Neuron (in vitro differentiated cells): ENCODE measurements around the gene SLC11A1.

ENCODE experiments used
- H2AFZ ChIP-seq: one replicate; pipeline ENCODE4 v1.6.1; 2013; ENCODE audit warnings: low read depth, mild to moderate bottlenecking, inconsistent platforms, low read length, moderate library complexity
- H3K27me3 ChIP-seq: one replicate; pipeline ENCODE4 v1.6.1; 2013; ENCODE audit warnings: low read length; ENCODE audit not compliant: insufficient read depth
- H3K36me3 ChIP-seq: one replicate; pipeline ENCODE4 v1.6.1; 2013; ENCODE audit warnings: low read length; ENCODE audit not compliant: insufficient read depth
- H3K4me1 ChIP-seq: one replicate; pipeline ENCODE4 v1.6.1; 2013; ENCODE audit warnings: low read length; ENCODE audit not compliant: insufficient read depth
- H3K4me3 ChIP-seq: 2 replicates; pipeline ENCODE4 v1.5.1; 2013; ENCODE audit warnings: mild to moderate bottlenecking, low read length, moderate library complexity
- H3K9me3 ChIP-seq: one replicate; pipeline ENCODE4 v1.6.1; 2013; ENCODE audit warnings: low read length

SLC11A1 gene

DNA sequence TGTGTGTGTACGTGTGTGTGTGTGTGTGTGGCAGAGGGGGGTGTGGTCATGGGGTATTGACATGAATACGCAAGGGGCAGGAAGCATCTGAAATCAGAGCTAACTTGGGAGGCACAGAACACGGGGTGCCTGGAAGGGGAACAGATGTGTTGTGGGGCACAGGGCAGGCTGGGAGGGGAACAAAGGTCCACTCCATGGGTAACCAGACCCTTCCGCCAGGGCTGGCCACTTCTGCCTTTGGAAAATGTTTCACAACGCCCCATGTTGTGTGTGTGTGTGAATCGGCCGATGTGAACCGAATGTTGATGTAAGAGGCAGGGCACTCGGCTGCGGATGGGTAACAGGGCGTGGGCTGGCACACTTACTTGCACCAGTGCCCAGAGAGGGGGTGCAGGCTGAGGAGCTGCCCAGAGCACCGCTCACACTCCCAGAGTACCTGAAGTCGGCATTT lies at the start of gene SLC11A1:
Gene SLC11A1, plus strand, starts transcription at position 358 of the 451 bp plus-strand sequence. CDS start 96 bp downstream, outside the sequence.
- Histone ChIP-seq H3K27me3 (peaks cover 14% of the 10 kb centered on the region), H3K9me3 (no peaks in the 10 kb centered on the region), H3K4me3 (no peak within 1 kb of the TSS), H3K4me1 (no peaks in the 10 kb centered on the region), H3K36me3 (no peaks in the 10 kb centered on the region), H2AFZ (no peak within 1 kb of the TSS)

GRCh38 chr2:218332288-218332687 lies 49.8 kb upstream of the SLC11A1 start:
- H3K27me3 ChIP-seq, result peaks cover 33% of the 10 kb centered on the region
- no peaks in the 10 kb centered on the region for H3K9me3 ChIP-seq
- no peak overlapping the region for H2AFZ ChIP-seq
- H3K36me3 ChIP-seq, result no peaks in the 10 kb centered on the region
- no peaks in the 10 kb centered on the region for H3K4me1 ChIP-seq
- no peak overlapping the region for H3K4me3 ChIP-seq

GRCh38 chr2:218332920-218333645 lies 49.0 kb upstream of the SLC11A1 start:
- H2AFZ ChIP-seq, result no peak overlapping the region
- no peak overlapping the region for H3K4me3 ChIP-seq
- H3K36me3 ChIP-seq, result no peaks in the 10 kb centered on the region
- no peaks in the 10 kb centered on the region for H3K9me3 ChIP-seq
- peaks cover 27% of the 10 kb centered on the region for H3K27me3 ChIP-seq
- no peaks in the 10 kb centered on the region for H3K4me1 ChIP-seq

GRCh38 chr2:218334531-218334930 lies 47.5 kb upstream of the SLC11A1 start:
- Histone ChIP-seq H3K9me3 (no peaks in the 10 kb centered on the region), H3K27me3 (peaks cover 20% of the 10 kb centered on the region), H2AFZ (no peak overlapping the region), H3K4me1 (no peaks in the 10 kb centered on the region), H3K4me3 (no peak overlapping the region), H3K36me3 (no peaks in the 10 kb centered on the region)

DNA sequence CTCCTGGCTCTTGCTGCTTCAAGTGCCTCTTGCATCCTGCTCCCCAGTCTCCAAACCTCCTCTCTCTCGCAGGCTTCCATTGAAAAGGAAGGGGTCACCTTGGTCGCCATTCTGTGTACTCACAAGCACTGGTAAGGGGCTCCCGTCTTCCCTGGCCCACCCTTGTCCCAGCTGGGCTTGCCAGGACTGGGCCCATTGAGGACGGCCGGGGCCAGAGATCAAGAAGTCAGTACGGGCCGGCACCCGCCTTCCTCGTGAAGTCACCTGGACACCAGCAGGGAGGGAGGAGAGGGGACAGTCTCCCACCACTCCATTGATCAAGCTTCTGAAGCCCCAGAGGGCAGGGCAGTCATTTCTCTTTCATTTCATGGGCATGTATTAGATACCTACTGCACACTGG lies 41.4 kb upstream of the SLC11A1 start:
- no peak overlapping the region for H3K4me3 ChIP-seq
- H3K27me3 ChIP-seq, result peaks cover 7% of the 10 kb centered on the region
- H3K9me3 ChIP-seq, result no peaks in the 10 kb centered on the region
- no peak overlapping the region for H2AFZ ChIP-seq
- no peaks in the 10 kb centered on the region for H3K4me1 ChIP-seq
- no peaks in the 10 kb centered on the region for H3K36me3 ChIP-seq

- H3K27me3 ChIP-seq, result peaks cover 10% of the 10 kb centered on the region
- H3K36me3 ChIP-seq, result no peaks in the 10 kb centered on the region
- H3K9me3 ChIP-seq, result no peaks in the 10 kb centered on the region
- no peak overlapping the region for H2AFZ ChIP-seq
- no peaks in the 10 kb centered on the region for H3K4me1 ChIP-seq
- no peak overlapping the region for H3K4me3 ChIP-seq
Measured at GRCh38 chr2:218341381-218341780, 40.7 kb upstream of the SLC11A1 start.

GRCh38 chr2:218342837-218343236 lies 39.2 kb upstream of the SLC11A1 start:
- H3K27me3 ChIP-seq, result peaks cover 10% of the 10 kb centered on the region
- no peaks in the 10 kb centered on the region for H3K36me3 ChIP-seq
- H3K4me1 ChIP-seq, result no peaks in the 10 kb centered on the region
- H3K9me3 ChIP-seq, result no peaks in the 10 kb centered on the region
- H2AFZ ChIP-seq, result no peak overlapping the region
- no peak overlapping the region for H3K4me3 ChIP-seq

DNA sequence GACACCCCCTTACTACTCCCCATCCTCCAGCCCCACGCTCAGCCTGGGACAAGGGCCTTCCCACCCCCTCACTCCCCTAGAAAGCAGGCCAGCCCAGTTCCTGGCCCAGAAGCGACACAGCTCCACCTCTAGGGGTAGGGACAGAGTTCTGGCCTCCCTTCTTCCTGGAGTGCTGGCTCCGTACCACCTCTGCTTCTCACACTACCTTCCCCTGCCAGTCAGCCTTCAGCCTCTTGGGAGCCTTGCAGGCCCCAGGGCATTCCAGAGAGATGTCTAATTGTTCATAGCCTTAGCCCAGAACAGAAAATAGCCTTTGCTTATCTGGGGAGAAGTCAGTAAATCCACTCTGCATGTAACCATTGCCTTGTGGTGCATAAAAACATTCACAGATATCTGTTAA lies 38.5 kb upstream of the SLC11A1 start:
- peaks cover 10% of the 10 kb centered on the region for H3K27me3 ChIP-seq
- no peak overlapping the region for H2AFZ ChIP-seq
- H3K4me3 ChIP-seq, result no peak overlapping the region
- H3K36me3 ChIP-seq, result no peaks in the 10 kb centered on the region
- H3K4me1 ChIP-seq, result no peaks in the 10 kb centered on the region
- H3K9me3 ChIP-seq, result no peaks in the 10 kb centered on the region

GRCh38 chr2:218344090-218344754 lies 37.9 kb upstream of the SLC11A1 start:
- no peak overlapping the region for H3K4me3 ChIP-seq
- H3K36me3 ChIP-seq, result no peaks in the 10 kb centered on the region
- H3K27me3 ChIP-seq, result peaks cover 10% of the 10 kb centered on the region
- H3K4me1 ChIP-seq, result no peaks in the 10 kb centered on the region
- no peak overlapping the region for H2AFZ ChIP-seq
- H3K9me3 ChIP-seq, result no peaks in the 10 kb centered on the region

DNA sequence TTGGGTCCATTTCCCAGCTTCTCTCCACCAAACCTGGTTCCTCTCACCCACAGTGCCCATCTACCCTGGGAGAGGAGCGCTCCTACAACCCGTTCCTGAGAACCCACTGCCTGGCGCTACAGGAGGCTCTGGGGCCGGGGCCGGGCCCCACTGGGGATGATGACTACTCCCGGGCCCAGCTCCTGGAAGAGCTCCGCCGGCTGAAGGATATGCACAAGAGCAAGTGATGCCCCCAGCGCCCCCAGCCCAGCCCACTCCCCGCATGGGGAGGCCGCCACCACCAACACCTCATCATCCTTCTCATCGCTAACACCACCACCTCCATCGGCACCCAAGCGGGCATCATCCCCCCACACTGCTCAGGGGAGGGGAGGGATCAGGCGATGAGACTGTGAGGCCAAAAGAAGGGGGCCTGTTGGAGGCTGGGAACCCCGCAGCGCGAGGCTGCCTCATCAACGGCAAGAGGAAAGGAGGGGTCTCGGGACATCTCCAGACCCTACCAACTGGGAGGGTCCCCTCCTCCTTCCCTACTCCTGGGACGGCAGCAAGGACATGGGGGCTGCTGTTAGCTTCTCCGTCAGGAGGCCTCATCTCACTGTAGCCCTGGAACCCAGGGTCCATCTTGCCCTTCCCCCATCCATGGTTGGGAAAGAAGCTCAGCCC lies 37.2 kb upstream of the SLC11A1 start:
- Histone ChIP-seq H3K4me1 (no peaks in the 10 kb centered on the region), H3K27me3 (peaks cover 10% of the 10 kb centered on the region), H3K9me3 (no peaks in the 10 kb centered on the region), H3K4me3 (no peak overlapping the region), H3K36me3 (no peaks in the 10 kb centered on the region), H2AFZ (no peak overlapping the region)

DNA sequence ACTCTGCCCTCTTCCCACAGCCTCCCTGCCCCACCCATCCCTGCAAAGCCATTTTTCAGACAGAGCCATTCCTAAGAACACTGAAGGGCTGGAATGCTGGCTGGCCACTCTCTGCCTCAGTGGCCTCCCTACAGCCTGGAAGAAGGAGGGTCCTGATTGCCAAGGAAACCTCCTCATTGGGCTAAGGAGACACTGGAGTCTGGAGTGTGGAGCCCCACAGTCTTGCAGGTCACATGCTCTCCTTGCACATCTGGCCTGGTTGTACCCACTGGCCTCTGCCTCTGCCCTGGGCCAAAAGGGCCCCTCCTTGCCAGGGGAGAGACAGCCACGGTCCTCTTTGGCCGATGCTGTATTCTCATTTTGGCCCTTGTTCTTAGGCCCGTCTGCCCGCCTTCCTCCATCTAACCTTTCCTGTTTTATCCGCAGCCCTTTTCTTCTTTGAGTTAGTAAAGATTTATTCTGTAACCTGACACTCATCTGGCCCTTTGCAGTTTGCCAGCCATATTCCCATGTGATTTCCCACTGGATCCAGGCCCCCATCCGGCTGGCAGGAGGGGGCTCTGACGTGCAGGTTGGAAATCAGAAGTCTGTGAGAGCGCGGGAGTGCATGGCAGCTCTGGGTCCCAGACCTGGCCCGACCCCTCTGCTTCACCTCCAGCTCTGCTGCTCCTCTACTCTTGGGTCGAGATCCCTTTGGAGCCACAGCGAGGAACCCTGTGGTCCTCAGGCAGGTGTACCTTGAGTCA lies 36.4 kb upstream of the SLC11A1 start:
- Histone ChIP-seq H3K27me3 (peaks cover 10% of the 10 kb centered on the region), H3K9me3 (no peaks in the 10 kb centered on the region), H3K36me3 (no peaks in the 10 kb centered on the region), H3K4me3 (no peak overlapping the region), H2AFZ (no peak overlapping the region), H3K4me1 (no peaks in the 10 kb centered on the region)

GRCh38 chr2:218347172-218347571 lies 34.9 kb upstream of the SLC11A1 start:
- Histone ChIP-seq H3K9me3 (no peaks in the 10 kb centered on the region), H2AFZ (no peak overlapping the region), H3K27me3 (peaks cover 6% of the 10 kb centered on the region), H3K4me1 (no peaks in the 10 kb centered on the region), H3K36me3 (no peaks in the 10 kb centered on the region), H3K4me3 (no peak overlapping the region)

- no peak overlapping the region for H3K4me3 ChIP-seq
- no peaks in the 10 kb centered on the region for H3K27me3 ChIP-seq
- H3K4me1 ChIP-seq, result peaks cover 7% of the 10 kb centered on the region
- no peaks in the 10 kb centered on the region for H3K36me3 ChIP-seq
- no peak overlapping the region for H2AFZ ChIP-seq
- H3K9me3 ChIP-seq, result no peaks in the 10 kb centered on the region
Measured at GRCh38 chr2:218354045-218354444, 28.0 kb upstream of the SLC11A1 start.
